HG03025 (cell line): Measurements from ENCODE around the gene NEO1.

Experiments
- ATAC-seq: cut with Tn5 transposase; IDR thresholded peaks from one replicate; pipeline ENCODE4 v1.9.1; 2021; ENCODE audit warnings: mild to moderate bottlenecking, moderate library complexity; ENCODE audit not compliant: unreplicated experiment, low FRiP score

Gene NEO1

DNA sequence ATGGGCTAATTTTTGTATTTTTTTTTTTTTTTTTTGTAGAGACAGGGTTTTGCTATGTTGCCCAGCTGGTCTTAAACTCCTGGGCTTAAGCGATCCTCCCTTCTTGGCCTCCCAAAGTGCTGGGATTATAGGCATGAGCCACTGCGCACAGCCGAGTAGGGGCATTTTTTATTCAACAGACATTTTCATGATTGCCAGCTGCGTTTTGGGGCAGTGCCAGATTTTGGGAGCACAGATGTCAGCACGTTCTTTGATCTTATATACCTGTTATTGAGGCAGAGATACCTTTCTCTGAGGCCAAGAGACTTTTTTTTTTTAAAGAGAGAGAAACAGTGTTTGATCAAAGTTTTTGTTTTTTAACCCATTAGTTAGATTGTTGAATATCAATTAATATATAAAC is 16.8 kb downstream of the NEO1 start:
- no peak for ATAC-seq

DNA sequence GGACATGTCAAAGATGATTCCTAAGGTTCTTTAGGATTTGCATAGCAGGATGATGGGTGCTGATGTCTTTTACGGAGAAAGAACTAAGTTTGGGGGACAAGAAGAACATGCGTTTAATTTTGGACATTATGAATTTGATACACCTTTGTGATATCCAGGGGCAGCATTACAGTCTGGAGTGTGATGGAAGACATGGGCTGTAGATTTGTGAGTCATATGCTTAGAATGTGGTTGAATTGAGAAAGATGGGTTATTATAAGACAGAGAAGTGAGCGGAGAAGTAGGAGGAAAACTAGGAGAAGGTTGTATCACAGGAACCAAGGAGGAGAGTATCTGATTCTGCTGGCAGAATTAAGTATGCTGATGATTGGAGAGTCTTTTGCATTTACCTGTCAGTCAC is 20.6 kb downstream of the NEO1 start:
- ATAC-seq = no peak

GRCh38 chr15:73074241-73074640 is 22.0 kb downstream of the NEO1 start:
- ATAC-seq = no peak

- no peak for ATAC-seq
Observed at GRCh38 chr15:73075160-73075859, 23.0 kb downstream of the NEO1 start.

GRCh38 chr15:73078291-73078690 is 26.0 kb downstream of the NEO1 start:
- ATAC-seq = no peak

- ATAC-seq = no peak
Observed at GRCh38 chr15:73078722-73079121, 26.5 kb downstream of the NEO1 start.

DNA sequence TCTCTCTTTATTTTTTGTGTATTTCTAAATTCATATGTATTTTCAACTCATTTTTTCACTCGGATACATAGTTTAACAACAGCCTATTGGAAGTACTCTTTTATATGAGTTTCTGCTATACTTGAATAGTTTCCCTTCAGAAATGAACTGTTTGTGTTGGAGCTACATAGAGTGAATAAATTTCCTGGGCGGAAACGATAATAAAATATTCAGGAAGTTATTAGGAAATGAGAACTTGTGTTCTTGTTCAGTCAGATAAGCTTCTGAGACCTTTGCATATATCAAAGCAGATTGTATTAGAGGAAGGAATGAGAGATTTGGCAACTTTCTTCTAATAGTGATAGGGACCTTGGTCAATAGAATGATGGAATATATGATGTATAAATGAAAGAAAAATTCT is 27.3 kb downstream of the NEO1 start:
- ATAC-seq = no peak

DNA sequence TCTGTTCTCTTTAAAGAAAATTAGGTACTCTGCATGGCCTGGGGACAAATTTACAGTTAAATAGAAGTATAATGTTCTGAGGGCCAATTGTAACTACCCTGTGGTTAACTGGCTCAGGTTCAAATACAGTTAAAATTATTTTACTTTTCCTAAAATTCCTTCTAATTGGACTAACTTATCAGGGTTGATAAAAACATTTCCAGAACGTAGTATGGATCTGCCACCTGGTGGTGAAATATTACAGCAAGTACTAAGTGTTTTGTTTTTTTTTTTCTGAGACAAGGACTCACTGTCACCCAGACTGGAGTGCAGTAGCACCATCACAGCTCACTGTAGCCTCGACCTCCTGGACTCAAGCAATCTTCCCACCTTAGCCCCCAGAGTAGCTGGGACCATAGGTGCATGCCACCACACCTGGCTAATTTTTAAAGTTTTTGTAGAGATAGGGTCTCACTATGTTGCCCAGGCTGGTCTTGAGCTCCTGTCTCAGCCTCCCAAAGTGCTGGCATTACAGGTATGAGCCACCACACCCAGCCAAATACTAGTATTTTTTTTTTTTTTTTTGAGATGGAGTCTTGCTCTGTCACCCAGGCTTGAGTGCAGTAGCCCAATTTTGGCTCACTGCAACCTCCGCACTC is 29.2 kb downstream of the NEO1 start:
- no peak for ATAC-seq

- no peak for ATAC-seq
Observed at GRCh38 chr15:73082812-73083211, 30.5 kb downstream of the NEO1 start.

GRCh38 chr15:73087098-73087497 is 34.8 kb downstream of the NEO1 start:
- no peak for ATAC-seq

DNA sequence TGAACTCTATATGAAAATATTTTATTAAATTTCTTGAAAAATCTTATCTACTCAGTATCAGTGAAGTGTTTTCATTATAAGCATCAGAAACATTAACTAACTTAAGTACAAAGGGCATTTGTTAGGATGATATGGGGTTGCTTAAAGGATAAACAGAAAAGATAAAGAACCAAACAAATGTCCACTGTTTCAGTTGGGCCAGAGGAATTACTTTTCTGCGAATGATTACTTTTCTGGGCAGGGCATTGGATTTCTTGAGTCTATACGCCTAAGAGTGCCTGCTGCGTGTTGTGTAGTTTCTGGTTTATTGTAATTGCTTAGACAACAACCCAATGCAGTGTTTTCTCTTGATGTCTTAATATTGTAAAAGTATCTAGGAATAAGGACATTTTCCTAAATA is 52.8 kb downstream of the NEO1 start:
- ATAC-seq = no peak

DNA sequence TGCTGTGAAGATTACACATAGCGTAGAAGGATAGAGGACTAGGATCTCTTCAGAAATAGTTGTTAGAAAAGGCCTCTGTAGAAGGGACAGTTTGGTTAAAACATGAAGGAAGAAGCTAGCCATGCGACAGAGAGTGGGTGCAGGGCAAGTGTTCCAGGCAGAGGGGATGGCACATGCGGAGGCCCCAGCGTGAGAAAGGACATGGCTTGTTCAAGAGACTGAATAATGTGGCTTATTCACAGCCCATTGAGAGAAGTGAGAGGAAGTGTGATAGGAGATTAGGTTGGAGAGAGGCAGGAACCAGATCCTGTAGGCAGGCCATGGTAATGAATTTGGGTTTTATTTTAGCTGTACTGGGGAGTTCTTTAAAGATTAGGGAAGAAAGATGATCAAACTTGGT is 56.4 kb downstream of the NEO1 start:
- ATAC-seq = no peak

- no peak for ATAC-seq
Observed at GRCh38 chr15:73109765-73110164, 57.5 kb downstream of the NEO1 start.

DNA sequence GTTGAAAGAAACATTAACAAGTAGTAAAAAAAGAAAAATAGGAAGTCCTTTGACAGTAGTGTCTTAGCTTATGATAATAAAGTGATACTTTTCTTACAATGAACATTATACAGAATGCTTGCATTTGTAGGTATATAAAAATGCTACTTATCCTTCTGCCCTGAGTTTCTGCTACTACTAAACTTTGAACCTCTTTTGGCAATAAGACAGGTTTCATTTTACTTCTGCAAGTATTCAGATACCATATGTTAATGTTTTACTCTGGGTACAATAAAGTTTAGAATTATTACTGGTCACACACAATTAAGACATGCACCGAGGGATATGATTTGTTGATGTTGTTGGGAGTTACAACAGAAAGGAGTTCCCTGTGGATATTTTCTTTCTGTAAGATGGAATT is 57.9 kb downstream of the NEO1 start:
- ATAC-seq = no peak

- ATAC-seq = no peak
Observed at GRCh38 chr15:73114064-73114463, 61.8 kb downstream of the NEO1 start.

- no peak for ATAC-seq
Observed at GRCh38 chr15:73116164-73116563, 63.9 kb downstream of the NEO1 start.

DNA sequence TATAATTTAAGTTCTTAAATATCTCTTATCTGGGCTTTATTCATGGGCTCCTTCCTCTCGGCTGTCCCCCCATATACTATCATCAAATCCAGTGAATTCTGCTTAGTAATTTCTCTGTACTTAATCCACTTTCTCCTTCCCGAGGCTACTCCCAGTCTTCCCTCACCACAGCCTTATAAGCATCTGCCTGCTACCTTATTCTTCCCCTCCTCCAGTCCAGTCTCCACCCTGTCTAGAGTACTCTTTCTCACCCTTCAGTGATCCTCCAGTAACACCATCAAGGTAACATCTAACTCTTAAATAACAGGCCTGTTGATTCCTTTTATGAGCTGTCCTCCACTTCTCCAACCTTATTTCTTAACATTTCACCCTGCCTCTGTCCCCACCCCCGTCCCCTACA is 65.8 kb downstream of the NEO1 start:
- ATAC-seq = no peak

DNA sequence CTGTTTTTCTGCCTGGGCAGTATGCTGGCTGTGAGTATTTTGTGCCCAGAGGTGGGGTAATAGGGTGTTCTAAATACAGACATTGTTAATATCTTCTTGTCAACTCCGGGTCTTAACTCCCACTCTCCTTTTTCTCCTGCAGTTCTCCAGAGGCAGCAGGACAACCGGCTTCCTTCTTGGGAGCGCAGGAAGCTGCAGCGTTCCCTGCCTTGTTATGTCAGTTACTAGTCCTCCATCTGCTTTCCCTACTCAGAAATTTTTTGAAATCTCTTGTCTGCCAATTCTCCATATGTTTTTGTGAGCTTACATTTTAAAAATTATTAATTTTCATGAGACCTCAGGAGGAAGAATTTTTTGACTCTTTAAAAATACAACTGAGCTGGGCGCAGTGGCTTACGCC is 67.2 kb downstream of the NEO1 start:
- ATAC-seq = no peak

GRCh38 chr15:73120269-73120668 is 68.0 kb downstream of the NEO1 start:
- no peak for ATAC-seq

GRCh38 chr15:73125219-73125618 is 73.0 kb downstream of the NEO1 start:
- no peak for ATAC-seq

- ATAC-seq = no peak
Observed at GRCh38 chr15:73127302-73127936, 75.2 kb downstream of the NEO1 start.

- no peak for ATAC-seq
Observed at GRCh38 chr15:73130830-73131229, 78.6 kb downstream of the NEO1 start.
